ENCODE measurements around the gene ZIC3. TPM values are rescaled to one million over a fixed set of nuclear protein-coding genes. Genes with fewer than 3 reads are reported as not detected.

ZIC3 gene
- total RNA-seq, 1 experiment from 2014 or later, result not detected

DNA sequence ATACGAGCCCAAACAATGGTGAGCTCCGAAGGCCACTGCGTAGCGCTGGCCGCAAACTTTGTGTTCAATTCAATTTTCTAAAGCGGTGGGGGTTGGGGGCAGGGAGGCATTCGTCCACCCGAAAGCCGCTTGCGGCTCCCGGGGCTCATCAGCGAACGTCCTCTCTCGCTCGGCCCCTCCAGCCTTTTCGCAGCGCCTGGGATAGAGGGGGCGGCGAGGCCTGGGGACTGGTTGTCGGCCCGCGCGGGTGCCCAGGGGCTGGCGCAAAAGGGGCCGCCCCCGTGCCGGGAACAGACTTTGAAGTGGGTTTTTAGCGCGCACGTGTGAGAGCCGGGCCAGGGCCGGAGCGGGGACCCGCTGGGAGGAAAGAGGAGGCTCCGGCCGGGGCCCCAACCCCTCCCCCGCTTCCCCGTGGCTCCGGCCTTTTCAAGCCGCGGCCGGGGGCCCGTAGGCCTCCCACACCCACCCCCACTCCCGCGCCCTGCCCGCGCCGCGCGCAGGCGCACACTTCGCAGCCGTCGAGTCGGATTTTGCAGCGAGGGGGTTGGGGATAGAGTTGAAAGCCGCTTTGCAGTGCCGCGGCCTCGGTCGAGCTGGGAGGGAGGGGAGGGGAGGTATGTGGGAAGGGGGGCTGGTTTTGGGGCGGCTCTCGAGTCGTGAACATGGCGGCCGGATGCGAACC, 8.3 kb downstream of the ZIC3 start:
- DNase-seq (ENCODE audit: low read depth), result no peak

DNA sequence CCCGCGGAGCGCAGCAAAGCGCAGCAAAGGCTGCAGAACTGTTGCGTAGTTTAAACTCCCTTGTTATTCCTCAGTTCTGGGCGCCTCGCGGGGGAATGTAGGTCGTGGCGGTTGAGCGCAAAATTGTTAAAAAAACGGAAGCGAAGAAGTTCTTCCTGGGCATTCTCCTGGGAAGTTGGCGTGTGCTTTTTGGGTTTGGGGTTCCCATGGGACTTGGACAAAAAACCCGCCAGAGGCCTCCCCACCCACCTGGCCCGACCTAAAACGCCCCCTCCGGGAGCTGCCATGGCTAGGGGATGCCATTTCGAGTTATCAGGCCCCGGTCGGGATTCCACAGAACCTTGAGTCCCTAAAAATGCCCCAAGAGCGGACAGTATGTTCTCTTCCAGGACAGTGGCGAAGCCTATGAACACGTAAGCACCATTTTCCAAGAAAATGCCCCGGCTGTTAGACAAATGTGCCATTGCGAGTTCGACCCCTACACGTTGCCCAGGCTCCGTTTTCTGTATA, 8.9 kb downstream of the ZIC3 start:
- DNase-seq (ENCODE audit: low read depth), result no peak

DNA sequence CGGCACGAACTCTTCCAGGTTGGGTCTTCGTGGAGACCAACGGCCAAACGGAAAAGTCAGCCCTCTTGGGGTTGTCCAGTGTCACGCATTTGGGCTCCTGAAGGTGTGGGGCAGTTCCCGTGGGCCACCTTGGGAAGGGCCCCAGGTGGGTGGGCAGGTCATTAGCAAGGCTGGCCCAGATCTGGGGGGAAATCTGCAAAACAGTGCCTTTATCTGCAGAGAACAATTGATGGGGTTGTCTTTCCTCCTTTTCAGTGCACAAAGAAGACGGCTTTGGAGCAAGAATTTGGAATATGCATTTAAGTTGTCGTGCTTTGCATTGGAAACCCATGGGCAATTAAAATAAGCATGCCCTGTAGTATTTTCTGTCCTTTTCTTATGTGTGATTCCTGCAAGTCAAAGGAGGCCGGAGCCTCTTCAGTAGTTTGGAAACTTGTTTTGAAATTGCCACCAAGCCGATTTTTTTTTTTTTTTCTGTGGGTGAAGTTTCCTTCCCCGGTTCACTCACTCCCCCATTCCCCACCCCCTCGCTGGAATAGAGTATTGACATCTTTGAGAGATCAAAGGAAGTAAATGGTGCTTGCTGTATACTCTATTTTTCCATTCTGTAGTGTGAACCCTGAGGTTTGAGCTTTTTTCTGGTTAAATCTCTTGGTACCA, 9.8 kb downstream of the ZIC3 start:
- no peak for DNase-seq (ENCODE audit: low read depth)

DNA sequence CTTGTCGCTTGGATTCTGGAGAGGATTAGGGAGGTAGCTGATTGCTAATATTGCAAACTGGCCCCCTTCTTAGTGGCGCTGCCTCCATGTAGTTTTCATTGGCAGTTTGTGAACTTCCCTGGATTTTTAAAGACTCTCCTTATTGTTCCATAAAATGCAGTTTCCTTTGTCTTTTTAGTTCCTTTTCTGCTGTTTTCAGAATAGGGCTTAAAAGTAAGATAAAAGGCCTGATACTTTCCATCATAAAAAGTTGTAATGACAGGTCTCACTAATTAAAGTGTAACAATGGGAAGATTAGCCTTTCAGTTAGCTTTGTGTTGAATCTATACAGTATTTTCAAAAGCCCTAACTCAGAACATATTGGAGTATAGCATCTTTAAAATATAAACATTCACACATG, 21.2 kb downstream of the ZIC3 start:
- no peak for DNase-seq (ENCODE audit: low read depth)

DNA sequence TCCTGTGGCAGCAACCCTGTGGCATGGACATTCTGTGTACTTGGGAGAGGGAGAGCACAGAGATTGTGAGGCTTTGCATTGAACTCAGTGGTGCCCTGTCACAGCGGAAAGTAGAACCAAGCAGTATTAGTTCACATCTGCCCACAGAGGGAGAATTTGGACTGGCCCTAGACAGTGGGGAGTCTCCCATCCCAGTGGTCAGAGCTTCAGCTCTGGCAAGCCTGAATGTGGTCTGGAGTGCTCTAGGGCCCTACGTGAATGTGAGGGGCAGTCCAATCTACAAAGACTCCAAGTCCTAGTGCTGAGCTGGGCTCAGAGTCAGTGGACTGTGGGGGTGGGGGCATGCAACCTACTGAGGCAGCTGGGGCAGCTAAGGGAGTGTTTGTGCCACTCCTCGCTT, 34.8 kb downstream of the ZIC3 start:
- no peak for DNase-seq (ENCODE audit: low read depth)

Measured in RPMI7951 (cell line).